Aorta (tissue), 5 donors: ENCODE measurements around the gene TK2. TPM values are rescaled to one million over a fixed set of nuclear protein-coding genes. Genes with fewer than 3 reads are reported as not detected.

Source experiments
- ATAC-seq: fragments of 200-7000 bp; cut with Tn5 transposase; one replicate; pipeline ENCODE4 v1.9.1; 2022; ENCODE audit warnings: moderate library complexity; ENCODE audit not compliant: low FRiP score
- DNase-seq, 2 donors: peaks; one replicate each; pipeline ENCODE4 v3.0.0-alpha.2; 2020
- H3K27ac ChIP-seq, 2 donors: one replicate each; pipeline ENCODE4 v1.5.1; 2013; ENCODE audit warnings: low read length in 2 of 2, mild to moderate bottlenecking in 2 of 2, moderate library complexity in 2 of 2, control low read depth in 1 of 2, inconsistent platforms in 1 of 2, low read depth in 1 of 2
- H3K27me3 ChIP-seq, 2 donors: one replicate each; pipeline ENCODE4 v1.6.1; 2013; ENCODE audit warnings: control low read depth in 1 of 2, low read length in 1 of 2, mild to moderate bottlenecking in 1 of 2, moderate library complexity in 1 of 2; ENCODE audit not compliant: insufficient read depth in 2 of 2, control insufficient read depth in 1 of 2
- H3K36me3 ChIP-seq, 2 donors: one replicate each; pipeline ENCODE4 v1.6.1; 2013; ENCODE audit warnings: control low read depth in 1 of 2, low read length in 1 of 2, mild to moderate bottlenecking in 1 of 2; ENCODE audit not compliant: insufficient read depth in 2 of 2, control insufficient read depth in 1 of 2
- H3K4me1 ChIP-seq, 2 donors: one replicate each; pipeline ENCODE4 v1.6.1; 2013; ENCODE audit warnings: low read length in 2 of 2, control low read depth in 1 of 2, mild to moderate bottlenecking in 1 of 2, moderate library complexity in 1 of 2; ENCODE audit not compliant: insufficient read depth in 2 of 2, control insufficient read depth in 1 of 2
- H3K4me3 ChIP-seq, 2 donors: one replicate each; pipeline ENCODE4 v1.5.1; 2013; ENCODE audit warnings: low read length in 2 of 2, control low read depth in 1 of 2, mild to moderate bottlenecking in 1 of 2
- H3K9me3 ChIP-seq: one replicate; pipeline ENCODE4 v1.6.1; 2013; ENCODE audit warnings: mild to moderate bottlenecking, low read length; ENCODE audit not compliant: control insufficient read depth
- WGBS, 2 donors: extraction: QIAGEN DNeasy Blood & Tissue Kit; methylation state at CpG; one replicate each; pipeline ENCODE4 v1.1.7; 2013; 5-methylcytosine and 5-hydroxymethylcytosine counted together
- intact Hi-C, 2 donors: fragments of 100-400 bp; cut with DNase I; formaldehyde crosslinking; loops; one replicate each; pipeline versions ENCODE4 v1.14.2 to v1.15.0; 2022
- polyA plus RNA-seq, 2 donors: library from polyadenylated mRNA; stranded (reverse); fragments of 200-250 nt; gene quantifications; one replicate each; pipeline ENCODE4 v1.2.3, GENCODE V29; 2013
- total RNA-seq, 2 donors: library from RNA; stranded (reverse); fragmentation: NEBNext Ultra II Directional; extraction: Animal tissue kit (Norgen Biotek cat#: 25700); gene quantifications; one replicate each; pipeline ENCODE4 v1.2.1, GENCODE V29; 2021
- donor health status: healthy with polysubstance abuse.
- donor health status: Bipolar disorder and iron deficiency.
- donor health status: DM: no; HTN: no; CAD: no.
- donor health status: DM: no; HTN: no; CAD: no.
- donor health status: DM: yes; HTN: yes; CAD: no.

TK2 gene
- total and polyA plus RNA-seq, 4 donors: 18.9 to 43.4 (median 28.9) TPM

GRCh38 chr16:66489385-66489784 is 60.5 kb downstream of the TK2 start:
- DNase-seq: peak in 1 of 2 donors; percentile 11

GRCh38 chr16:66488505-66488904 is 61.4 kb downstream of the TK2 start:
- no peaks in the 10 kb centered on the region for H3K27me3 ChIP-seq
- DNase-seq: no peak
- intact Hi-C loops: no loop called here
- no peak overlapping the region for H3K4me3 ChIP-seq
- 99 to 100% methylated on average over 1 of the region's 1 CpG for WGBS, 2 donors
- no peaks in the 10 kb centered on the region for H3K36me3 ChIP-seq
- no peak for ATAC-seq
- no peak overlapping the region for H3K27ac ChIP-seq
- no peaks in the 10 kb centered on the region for H3K9me3 ChIP-seq
- no peaks in the 10 kb centered on the region for H3K4me1 ChIP-seq

More at GRCh38 chr16:66489385-66489784, 60.5 kb downstream of the TK2 start:
- ATAC-seq: no peak
- Histone ChIP-seq H3K9me3 (no peaks in the 10 kb centered on the region), H3K27me3 (no peaks in the 10 kb centered on the region), H3K4me1 (no peaks in the 10 kb centered on the region), H3K4me3 (no peak overlapping the region), H3K27ac (no peak overlapping the region), H3K36me3 (no peaks in the 10 kb centered on the region)
- WGBS, 2 donors: 75 to 76% methylated on average over 2 of the region's 2 CpGs
- intact Hi-C loops: no loop called here

- intact Hi-C loops: no loop called here
- Histone ChIP-seq H3K36me3 (no peaks in the 10 kb centered on the region), H3K27me3 (no peaks in the 10 kb centered on the region), H3K4me3 (no peak overlapping the region), H3K27ac (peak overlapping the region in 1 of 2 donors; percentile 60), H3K4me1 (no peaks in the 10 kb centered on the region), H3K9me3 (no peaks in the 10 kb centered on the region)
- peak; percentile 24 for ATAC-seq
- WGBS, 2 donors: 57 to 62% methylated on average over 5 of the region's 5 CpGs
- peak in 1 of 2 donors; percentile 70 for DNase-seq
These were observed 62.2 kb downstream of the TK2 start for GRCh38 chr16:66487580-66488275.

GRCh38 chr16:66486773-66487579 is 62.9 kb downstream of the TK2 start:
- H3K27me3 ChIP-seq: no peaks in the 10 kb centered on the region
- WGBS, 2 donors: 42 to 45% methylated on average over 3 of the region's 3 CpGs
- intact Hi-C loops: no loop called here

GRCh38 chr16:66486199-66486772 is 63.6 kb downstream of the TK2 start:
- Histone ChIP-seq H3K4me1 (no peaks in the 10 kb centered on the region), H3K36me3 (no peaks in the 10 kb centered on the region), H3K27me3 (no peaks in the 10 kb centered on the region), H3K4me3 (no peak overlapping the region), H3K27ac (peak overlapping the region; percentile 4 to 60), H3K9me3 (no peaks in the 10 kb centered on the region)
- DNase-seq (peak in 1 of 2 donors; percentile 37), ATAC-seq (no peak)
- WGBS, 2 donors: 90% methylated on average over 12 of the region's 12 CpGs
- intact Hi-C loops: no loop called here

More at GRCh38 chr16:66486773-66487579, 62.9 kb downstream of the TK2 start:
- DNase-seq (peak; percentile 75 to 78), ATAC-seq (peak; percentile 66)
- Histone ChIP-seq H3K4me1 (no peaks in the 10 kb centered on the region), H3K9me3 (no peaks in the 10 kb centered on the region), H3K4me3 (no peak overlapping the region), H3K27ac (peak overlapping the region; percentile 4 to 60), H3K36me3 (no peaks in the 10 kb centered on the region)

GRCh38 chr16:66485376-66485775 is 64.5 kb downstream of the TK2 start:
- WGBS, 2 donors: 86 to 91% methylated on average over 5 to 6 of the region's 6 CpGs
- Histone ChIP-seq H3K27me3 (no peaks in the 10 kb centered on the region), H3K9me3 (no peaks in the 10 kb centered on the region), H3K4me3 (no peak overlapping the region), H3K27ac (peak overlapping the region in 1 of 2 donors; percentile 6), H3K4me1 (no peaks in the 10 kb centered on the region), H3K36me3 (no peaks in the 10 kb centered on the region)
- intact Hi-C loops: no loop called here
- DNase-seq (no peak), ATAC-seq (no peak)

- DNase-seq (no peak), ATAC-seq (no peak)
- Histone ChIP-seq H3K27me3 (no peaks in the 10 kb centered on the region), H3K4me3 (no peak overlapping the region), H3K9me3 (no peaks in the 10 kb centered on the region), H3K4me1 (no peaks in the 10 kb centered on the region), H3K36me3 (no peaks in the 10 kb centered on the region), H3K27ac (no peak overlapping the region)
- intact Hi-C loops: loop anchor here (5.0 kb wide), 3 partner anchors 68 to 132 kb away; partner anchors contain the start of genes CKLF (in 1 of the 2), CMTM3 (in 1 of the 2) and TK2 (in 1 of the 2)
- 90 to 91% methylated on average over 15 of the region's 15 CpGs for WGBS, 2 donors
These were observed 65.3 kb downstream of the TK2 start for GRCh38 chr16:66484453-66485213.
